ENCODE measurements around the gene SOST. TPM values are rescaled to one million over a fixed set of nuclear protein-coding genes. Genes with fewer than 3 reads are reported as not detected.

The SOST gene
- total and polyA plus RNA-seq, 2 donors (not counting 3 experiments of a cell fraction or from before 2014, with no cell fraction given), result not detected

DNA sequence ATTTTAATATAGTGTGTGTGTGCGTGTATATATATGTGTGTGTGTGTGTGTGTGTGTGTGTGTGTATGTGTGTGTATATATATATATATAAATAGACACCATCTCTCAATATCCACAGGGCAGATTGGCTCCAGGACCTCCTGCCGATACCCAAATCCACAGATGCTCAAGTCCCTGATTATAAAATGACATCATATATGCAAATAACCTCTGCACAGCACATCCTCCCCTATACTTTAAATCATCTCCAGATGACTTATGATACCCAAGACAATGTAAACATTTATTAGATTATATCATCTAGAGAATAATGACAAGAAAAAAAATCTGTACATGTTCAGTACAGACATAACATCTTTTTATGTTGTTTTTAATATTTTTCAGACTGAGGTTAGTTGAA, 12.4 kb upstream of the SOST start:
- Histone ChIP-seq H4K20me1 (replicated peaks; ENCODE audit: control insufficient read depth, extremely low read depth, insufficient read depth, low read length) (no peaks in the 10 kb centered on the region), H3K79me2 (ENCODE audit: control insufficient read depth, insufficient read depth, low read length) (no peaks in the 10 kb centered on the region), H3K4me1 (ENCODE audit: control insufficient read depth, extremely low read depth, insufficient read depth, low read length) (no peaks in the 10 kb centered on the region), H3K9me1 (replicated peaks; ENCODE audit: control insufficient read depth, extremely low read depth, insufficient read depth, low read length) (no peaks in the 10 kb centered on the region), H3K9me3 (replicated peaks; ENCODE audit: control insufficient read depth, insufficient read depth, low read length) (no peaks in the 10 kb centered on the region), H3K27ac (ENCODE audit: insufficient read depth, low read depth, low read length) (no peak overlapping the region), H2AFZ (ENCODE audit: low read depth, low read length) (no peak overlapping the region), H3K4me3 (replicated peaks in 1 of 3; ENCODE audit: insufficient read depth in 1 of 3, low read depth in 1 of 3, low read length in 3 of 3) (no peak overlapping the region), H3K27me3 (ENCODE audit: control insufficient read depth in 2 of 2, insufficient read depth in 2 of 2, low read length in 2 of 2) (no peaks in the 10 kb centered on the region), H3K4me2 (ENCODE audit: insufficient read depth, low read length) (no peak overlapping the region), H3K36me3 (ENCODE audit: control insufficient read depth in 2 of 2, extremely low read depth in 1 of 2, insufficient read depth in 2 of 2, low read length in 2 of 2) (peaks cover 16 to 39% of the 10 kb centered on the region in 2 experiments), H3K9ac (replicated peaks; ENCODE audit: extremely low read depth, insufficient read depth, low read length) (no peak overlapping the region)
- TF ChIP-seq, protein P1, sequence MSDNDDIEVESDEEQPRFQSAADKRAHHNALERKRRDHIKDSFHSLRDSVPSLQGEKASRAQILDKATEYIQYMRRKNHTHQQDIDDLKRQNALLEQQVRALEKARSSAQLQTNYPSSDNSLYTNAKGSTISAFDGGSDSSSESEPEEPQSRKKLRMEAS (IDR thresholded peaks at IDR 0.05; ENCODE audit: insufficient read depth, insufficient read length), result no peak
- TF ChIP-seq, protein P2, sequence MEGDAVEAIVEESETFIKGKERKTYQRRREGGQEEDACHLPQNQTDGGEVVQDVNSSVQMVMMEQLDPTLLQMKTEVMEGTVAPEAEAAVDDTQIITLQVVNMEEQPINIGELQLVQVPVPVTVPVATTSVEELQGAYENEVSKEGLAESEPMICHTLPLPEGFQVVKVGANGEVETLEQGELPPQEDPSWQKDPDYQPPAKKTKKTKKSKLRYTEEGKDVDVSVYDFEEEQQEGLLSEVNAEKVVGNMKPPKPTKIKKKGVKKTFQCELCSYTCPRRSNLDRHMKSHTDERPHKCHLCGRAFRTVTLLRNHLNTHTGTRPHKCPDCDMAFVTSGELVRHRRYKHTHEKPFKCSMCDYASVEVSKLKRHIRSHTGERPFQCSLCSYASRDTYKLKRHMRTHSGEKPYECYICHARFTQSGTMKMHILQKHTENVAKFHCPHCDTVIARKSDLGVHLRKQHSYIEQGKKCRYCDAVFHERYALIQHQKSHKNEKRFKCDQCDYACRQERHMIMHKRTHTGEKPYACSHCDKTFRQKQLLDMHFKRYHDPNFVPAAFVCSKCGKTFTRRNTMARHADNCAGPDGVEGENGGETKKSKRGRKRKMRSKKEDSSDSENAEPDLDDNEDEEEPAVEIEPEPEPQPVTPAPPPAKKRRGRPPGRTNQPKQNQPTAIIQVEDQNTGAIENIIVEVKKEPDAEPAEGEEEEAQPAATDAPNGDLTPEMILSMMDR (IDR thresholded peaks at IDR 0.05; ENCODE audit: extremely low read depth in 1 of 2, insufficient read depth in 1 of 2, low read depth in 1 of 2, low read length in 2 of 2), result no peak
- TF ChIP-seq MYC (IDR thresholded peaks at IDR 0.05; ENCODE audit: low read depth, low read length), result no peak
- TF ChIP-seq JUN (IDR thresholded peaks at IDR 0.05; ENCODE audit: borderline replicate concordance, insufficient read depth, insufficient read length, low read depth), result no peak
- no peak for TF ChIP-seq FOS (IDR thresholded peaks at IDR 0.05; ENCODE audit: borderline replicate concordance, insufficient read depth, low read length)
- TF ChIP-seq POLR2A (IDR thresholded peaks at IDR 0.05; ENCODE audit: low read depth, low read length), result no peak
- no peak for TF ChIP-seq GATA2 (IDR thresholded peaks at IDR 0.05; ENCODE audit: insufficient read depth, insufficient read length, low read depth, low read length)
- TF ChIP-seq POLR2AphosphoS5 (IDR thresholded peaks at IDR 0.05; ENCODE audit: insufficient read depth, low read depth, low read length), result no peak
- no peak for TF ChIP-seq EZH2 (IDR thresholded peaks at IDR 0.05; ENCODE audit: borderline replicate concordance, low read depth, low read length, severe bottlenecking)
- no TSS peak for BruUV-seq (replicated peaks)
- FAIRE-seq, result no peak
- ChIA-PET POLR2A (no interaction called here), CTCF (no interaction called here)
- dilution Hi-C loops (cut with MboI; ENCODE audit: extremely low pct_ligation_motif_present, low sequenced_read_pairs), result no loop called here
- intact Hi-C loops (cut with micrococcal nuclease), result no loop called here
- DNase-seq (ENCODE audit: low read depth, low spot score), result no peak
